GM19397 (cell line): Measurements from ENCODE around the gene IFITM5.

Experiments
- ATAC-seq: cut with Tn5 transposase; IDR thresholded peaks from one replicate; pipeline ENCODE4 v1.9.1; 2021; ENCODE audit warnings: mild to moderate bottlenecking, moderate library complexity; ENCODE audit not compliant: unreplicated experiment

The IFITM5 gene

GRCh38 chr11:269146-269890 is 30.0 kb downstream of the IFITM5 start:
- peak; percentile 69 for ATAC-seq

DNA sequence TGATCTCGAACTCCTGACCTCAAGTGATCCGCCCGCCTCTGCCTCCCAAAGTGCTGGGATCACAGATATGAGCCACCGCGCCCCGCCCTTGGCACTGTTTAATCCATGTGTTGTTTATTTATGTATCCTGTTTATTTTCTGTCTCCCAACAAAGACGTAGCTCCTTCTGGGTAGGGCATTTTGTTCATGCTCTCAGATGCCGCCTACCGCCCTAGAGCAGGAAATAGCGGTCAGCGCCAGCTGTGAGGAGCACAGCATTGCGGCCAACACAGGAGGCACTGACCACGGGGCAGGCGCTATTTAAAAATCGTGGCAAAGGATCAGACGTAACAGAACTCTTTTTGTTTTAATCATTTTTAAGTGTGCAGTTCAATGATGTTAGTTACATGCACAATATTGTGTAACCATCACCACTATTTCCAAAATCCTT is 30.6 kb downstream of the IFITM5 start:
- peak; percentile 44 for ATAC-seq

DNA sequence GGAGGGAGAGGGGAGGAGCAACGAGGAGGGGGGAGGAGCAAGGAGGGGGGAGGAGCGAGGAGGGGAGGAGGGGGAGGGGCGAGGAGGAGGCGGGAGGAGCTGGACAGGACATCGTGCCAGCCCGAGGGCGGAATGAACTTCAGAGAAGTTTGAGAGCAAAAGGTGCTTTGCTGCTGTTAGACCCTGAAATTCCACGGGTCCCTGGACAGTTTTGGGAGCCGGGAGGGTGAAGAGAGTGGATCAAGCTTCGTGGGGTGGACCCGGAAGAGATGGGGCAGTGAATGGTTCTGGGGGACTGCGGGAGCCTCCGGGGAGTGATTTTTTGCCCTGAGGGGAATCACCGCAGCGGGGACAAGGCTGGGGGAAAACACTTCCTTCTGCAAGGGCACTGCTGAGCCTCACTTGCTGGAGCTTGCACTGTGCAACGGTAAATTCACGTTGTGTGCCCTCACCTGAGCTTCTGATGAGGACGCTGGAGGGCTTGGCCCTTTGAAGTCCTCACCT is 31.8 kb downstream of the IFITM5 start:
- no peak for ATAC-seq

GRCh38 chr11:266676-267439 is 32.5 kb downstream of the IFITM5 start:
- no peak for ATAC-seq

- no peak for ATAC-seq
Measured at GRCh38 chr11:261624-262023, 37.7 kb downstream of the IFITM5 start.

- ATAC-seq = no peak
Measured at GRCh38 chr11:259413-259812, 39.9 kb downstream of the IFITM5 start.

GRCh38 chr11:257766-258493 is 41.4 kb downstream of the IFITM5 start:
- no peak for ATAC-seq

DNA sequence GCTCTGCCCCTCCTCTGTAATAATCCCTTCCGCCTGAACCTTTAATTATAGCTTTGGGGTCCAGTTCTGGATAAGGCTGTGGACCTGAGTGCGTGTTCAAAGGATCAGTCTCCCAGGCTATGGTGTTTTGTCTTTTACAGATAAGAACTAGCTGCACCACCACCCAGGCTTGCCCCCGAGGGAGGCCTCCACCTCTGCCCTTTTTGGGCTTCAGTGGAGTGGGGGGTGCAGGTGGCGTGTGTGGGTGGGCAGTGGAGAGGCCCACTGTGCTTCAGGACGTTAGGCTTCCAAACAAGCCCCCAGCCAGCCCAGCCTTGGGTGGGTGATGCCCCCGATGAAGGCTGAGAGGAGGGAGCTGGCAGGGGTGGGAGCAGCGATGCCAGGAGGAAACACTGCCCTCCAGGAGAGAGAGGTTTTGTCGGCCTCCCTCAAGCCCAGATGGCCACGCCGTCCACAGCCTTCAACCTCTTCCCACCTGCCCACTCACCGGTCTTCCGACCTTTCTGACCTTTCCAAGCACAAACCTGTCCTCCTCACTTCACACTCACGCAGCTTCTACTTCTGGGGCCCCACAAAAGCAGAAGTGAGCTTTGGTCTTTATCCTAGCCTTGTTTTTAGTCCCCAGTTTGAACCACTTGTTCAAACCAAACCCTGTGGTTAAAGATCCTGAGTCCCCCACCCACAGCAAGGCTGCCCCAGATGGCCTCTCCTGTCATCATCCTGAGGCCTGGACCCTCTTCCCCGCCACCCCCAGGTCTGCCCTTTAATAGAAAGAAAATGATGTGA is 42.2 kb downstream of the IFITM5 start:
- ATAC-seq = no peak

GRCh38 chr11:255816-256215 is 43.5 kb downstream of the IFITM5 start:
- no peak for ATAC-seq

DNA sequence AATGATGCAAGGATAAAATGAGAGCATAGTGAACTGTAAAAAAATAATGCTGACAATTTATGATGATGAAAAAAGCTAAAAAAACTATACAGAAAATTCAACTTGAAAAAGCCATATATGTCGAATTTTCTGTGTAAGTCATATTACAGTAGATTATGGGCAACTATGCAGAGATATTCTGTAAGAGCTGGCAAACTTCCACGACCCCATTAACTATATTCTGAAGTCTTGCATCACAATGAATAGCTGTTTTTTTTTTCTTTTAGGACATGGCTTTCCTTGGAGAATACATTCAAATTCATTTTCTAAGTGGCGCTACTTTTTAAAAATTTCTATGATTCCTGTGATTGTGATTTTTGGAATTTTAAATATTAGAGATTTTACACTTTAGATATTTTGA is 44.1 kb downstream of the IFITM5 start:
- no peak for ATAC-seq

DNA sequence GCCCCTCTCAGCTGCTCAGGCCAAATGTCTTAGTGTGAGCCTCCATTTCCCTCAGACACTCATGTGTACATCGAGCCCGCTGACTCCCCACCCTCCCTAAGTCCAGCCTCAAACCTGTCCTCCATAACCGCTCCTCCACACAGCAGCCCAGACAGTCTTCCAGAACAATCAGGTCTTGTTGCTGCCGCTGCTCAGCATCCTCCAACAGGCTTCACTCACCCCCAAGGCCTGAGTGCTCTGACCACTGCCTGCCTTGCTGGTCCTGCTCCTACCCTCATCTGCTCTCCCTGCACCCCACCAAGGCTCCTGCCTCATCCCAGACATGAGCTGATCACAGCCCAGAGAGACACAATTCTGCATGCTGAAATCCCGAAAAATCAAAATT is 45.4 kb downstream of the IFITM5 start:
- ATAC-seq = no peak

- ATAC-seq = no peak
Measured at GRCh38 chr11:253160-253885, 46.0 kb downstream of the IFITM5 start.

- ATAC-seq = no peak
Measured at GRCh38 chr11:252666-253065, 46.7 kb downstream of the IFITM5 start.

DNA sequence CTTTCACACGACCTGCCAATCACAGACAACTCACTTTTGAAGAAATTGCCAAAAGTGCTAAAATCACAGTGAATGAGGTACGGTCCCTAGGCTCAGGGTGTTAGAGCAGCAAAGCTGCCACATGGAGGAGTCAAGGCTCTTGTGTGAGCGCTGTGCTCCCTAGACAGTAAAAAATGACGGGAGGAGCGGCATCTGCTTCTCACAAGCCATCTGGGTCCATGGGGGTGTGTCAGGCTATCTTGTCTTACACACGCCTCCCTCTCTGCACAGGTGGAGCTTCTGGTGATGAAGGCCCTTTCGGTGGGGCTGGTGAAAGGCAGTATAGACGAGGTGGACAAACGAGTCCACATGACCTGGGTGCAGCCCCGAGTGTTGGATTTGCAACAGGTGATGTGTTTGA is 47.8 kb downstream of the IFITM5 start:
- no peak for ATAC-seq

GRCh38 chr11:250740-251299 is 48.5 kb downstream of the IFITM5 start:
- ATAC-seq = no peak

- ATAC-seq = no peak
Measured at GRCh38 chr11:250274-250673, 49.1 kb downstream of the IFITM5 start.

DNA sequence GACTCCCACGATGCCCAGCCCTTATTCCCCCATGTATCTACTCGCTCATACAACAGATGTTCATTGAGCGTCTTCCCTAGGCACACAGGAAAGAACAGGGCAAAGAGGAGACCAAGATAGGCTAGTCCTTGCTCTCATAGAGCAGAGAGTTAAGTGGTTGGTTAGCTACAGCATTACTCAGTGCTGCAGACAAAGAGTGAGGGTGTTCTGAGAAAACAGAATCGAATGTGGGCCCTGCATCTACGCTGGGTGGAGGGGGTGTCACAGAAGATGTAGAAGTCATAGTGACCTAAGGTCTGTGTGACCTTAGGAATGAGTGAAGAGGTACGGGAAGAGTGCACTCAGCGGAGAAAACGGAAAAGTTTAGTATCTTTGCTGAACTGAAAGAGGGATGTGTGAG is 50.3 kb downstream of the IFITM5 start:
- no peak for ATAC-seq
